Mucosa of stomach (tissue), 1 donor: Measurements from ENCODE around the gene GNAL.
"Not testable (repeated sequence)": the region's sequence is repeated elsewhere in the genome, so short reads cannot be mapped to it uniquely, and the experiment has no call there.

Experiments used
- H3K27me3 ChIP-seq: one replicate; pipeline ENCODE4 v1.7.0; 2013; ENCODE audit warnings: mild to moderate bottlenecking, low read length; ENCODE audit not compliant: control insufficient read depth, insufficient read depth
- H3K36me3 ChIP-seq: one replicate; pipeline ENCODE4 v1.7.0; 2013; ENCODE audit warnings: low read length; ENCODE audit not compliant: control insufficient read depth, insufficient read depth
- H3K4me1 ChIP-seq: one replicate; pipeline ENCODE4 v1.7.0; 2013; ENCODE audit warnings: mild to moderate bottlenecking, low read length; ENCODE audit not compliant: control insufficient read depth, insufficient read depth
- H3K4me3 ChIP-seq: one replicate; pipeline ENCODE4 v1.7.0; 2013; ENCODE audit warnings: low read length
- H3K9ac ChIP-seq: one replicate; pipeline ENCODE4 v1.7.0; 2013; ENCODE audit warnings: mild to moderate bottlenecking, low read length, moderate library complexity
- H3K9me3 ChIP-seq: one replicate; pipeline ENCODE4 v1.7.0; 2013; ENCODE audit warnings: mild to moderate bottlenecking, low read length, moderate library complexity; ENCODE audit not compliant: control insufficient read depth
- donor health status: Pancreatic carcinoma.

The GNAL gene

DNA sequence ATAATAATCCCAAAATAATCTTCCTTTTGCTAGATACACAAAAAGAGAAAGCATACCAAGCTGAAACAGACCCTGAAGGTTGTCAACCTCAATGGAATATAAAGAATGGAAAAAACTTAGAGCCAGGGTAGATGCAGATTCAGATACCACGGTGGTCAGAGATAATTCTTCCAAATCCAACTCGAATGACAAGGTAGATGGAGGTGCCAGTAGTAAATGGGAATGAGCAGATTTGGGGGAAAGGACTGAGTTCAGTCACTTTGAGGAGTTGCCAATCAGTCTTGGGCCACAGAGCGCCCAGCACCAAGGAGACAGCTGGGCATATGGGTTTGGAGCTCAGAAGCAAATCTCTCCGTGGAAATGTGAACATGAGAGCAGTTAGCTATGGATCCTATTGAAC is 158.7 kb downstream of the GNAL start:
- H3K9me3 ChIP-seq: no peaks in the 10 kb centered on the region
- no peak overlapping the region for H3K9ac ChIP-seq
- no peak overlapping the region for H3K4me3 ChIP-seq
- H3K27me3 ChIP-seq: no peaks in the 10 kb centered on the region
- H3K4me1 ChIP-seq: peaks cover 4% of the 10 kb centered on the region
- no peaks in the 10 kb centered on the region for H3K36me3 ChIP-seq

DNA sequence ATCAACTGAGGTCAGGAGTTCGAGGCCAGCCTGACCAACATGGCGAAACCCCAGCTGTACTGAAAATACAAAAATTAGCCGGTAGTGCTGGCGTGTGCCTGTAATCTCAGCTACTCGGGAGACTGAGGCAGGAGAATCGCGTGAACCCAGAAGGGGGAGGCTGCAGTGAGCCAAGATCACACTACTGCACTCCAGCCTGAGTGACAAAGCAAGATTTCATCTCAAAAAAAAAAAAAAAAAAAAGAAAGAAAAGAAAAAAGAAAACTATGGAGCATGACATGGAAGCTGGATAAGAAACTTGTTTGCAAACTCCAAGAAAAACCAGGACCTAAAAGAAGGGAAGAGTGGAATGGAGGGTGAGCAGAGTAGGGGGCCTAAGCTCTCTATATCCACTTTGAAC is 160.2 kb downstream of the GNAL start:
- no peak overlapping the region for H3K9ac ChIP-seq
- no peak overlapping the region for H3K4me3 ChIP-seq
- no peaks in the 10 kb centered on the region for H3K27me3 ChIP-seq
- peaks cover 12% of the 10 kb centered on the region for H3K4me1 ChIP-seq
- no peaks in the 10 kb centered on the region for H3K36me3 ChIP-seq
- H3K9me3 ChIP-seq: no peaks in the 10 kb centered on the region

DNA sequence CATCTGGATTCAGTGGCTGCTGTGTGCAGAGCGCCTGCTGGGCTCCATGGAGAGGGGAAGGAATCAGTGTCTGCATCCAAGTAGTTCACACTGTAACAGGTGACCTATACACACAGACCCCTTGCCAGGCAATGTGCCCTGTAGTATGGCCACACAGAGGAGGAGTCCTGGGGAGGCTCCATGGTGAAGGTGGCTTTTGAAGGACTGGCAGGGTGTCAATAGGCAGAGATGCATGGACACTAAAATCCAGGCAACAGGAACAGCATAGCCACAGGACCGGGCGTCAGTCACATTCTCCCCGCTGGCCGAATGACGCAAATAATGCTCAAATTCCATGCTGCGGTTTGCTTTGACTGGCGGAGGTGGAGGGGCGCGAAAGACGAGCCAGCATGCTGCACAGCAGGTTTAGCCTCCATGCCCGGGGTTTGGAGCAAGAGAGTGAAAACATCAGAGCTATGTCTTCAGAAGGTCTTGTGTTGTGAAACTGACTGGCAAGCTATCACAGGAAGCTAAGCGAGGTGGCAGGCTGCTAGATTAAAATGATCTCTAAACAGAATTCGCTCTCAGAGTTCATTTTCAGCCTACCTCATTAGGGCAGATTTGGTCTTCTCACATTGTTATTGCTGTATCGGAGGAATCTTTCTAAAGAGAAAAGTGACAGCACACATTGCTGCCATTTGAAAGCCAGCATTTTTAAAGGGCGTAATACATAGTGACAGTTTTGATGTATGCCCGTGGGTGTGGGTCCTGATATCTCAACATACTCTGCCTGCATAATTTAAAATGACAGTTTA is 161.0 kb downstream of the GNAL start:
- no peaks in the 10 kb centered on the region for H3K36me3 ChIP-seq
- H3K27me3 ChIP-seq: no peaks in the 10 kb centered on the region
- H3K4me3 ChIP-seq: peak overlapping the region; percentile 3
- H3K9ac ChIP-seq: peak overlapping the region; percentile 92
- no peaks in the 10 kb centered on the region for H3K9me3 ChIP-seq
- peaks cover 12% of the 10 kb centered on the region for H3K4me1 ChIP-seq

DNA sequence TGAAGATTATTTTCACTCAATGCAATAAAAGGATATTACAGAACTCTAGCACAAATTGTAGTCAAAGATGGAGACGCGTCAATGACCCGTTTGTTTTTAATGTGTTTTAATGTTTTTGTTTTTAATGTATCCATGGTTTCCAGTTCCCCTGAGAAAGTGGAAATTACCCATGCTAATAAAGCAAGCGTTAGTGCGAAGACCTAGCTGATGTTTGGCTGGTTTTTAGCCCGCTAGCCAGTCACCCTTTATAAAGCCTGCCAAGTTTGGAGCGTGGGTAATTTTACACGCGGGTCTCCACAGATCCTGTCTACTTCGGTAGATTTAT is 161.7 kb downstream of the GNAL start:
- H3K27me3 ChIP-seq: no peaks in the 10 kb centered on the region
- H3K4me3 ChIP-seq: peak overlapping the region; percentile 86
- H3K36me3 ChIP-seq: no peaks in the 10 kb centered on the region
- H3K4me1 ChIP-seq: peaks cover 14% of the 10 kb centered on the region
- H3K9me3 ChIP-seq: no peaks in the 10 kb centered on the region
- peak overlapping the region; percentile 92 for H3K9ac ChIP-seq

DNA sequence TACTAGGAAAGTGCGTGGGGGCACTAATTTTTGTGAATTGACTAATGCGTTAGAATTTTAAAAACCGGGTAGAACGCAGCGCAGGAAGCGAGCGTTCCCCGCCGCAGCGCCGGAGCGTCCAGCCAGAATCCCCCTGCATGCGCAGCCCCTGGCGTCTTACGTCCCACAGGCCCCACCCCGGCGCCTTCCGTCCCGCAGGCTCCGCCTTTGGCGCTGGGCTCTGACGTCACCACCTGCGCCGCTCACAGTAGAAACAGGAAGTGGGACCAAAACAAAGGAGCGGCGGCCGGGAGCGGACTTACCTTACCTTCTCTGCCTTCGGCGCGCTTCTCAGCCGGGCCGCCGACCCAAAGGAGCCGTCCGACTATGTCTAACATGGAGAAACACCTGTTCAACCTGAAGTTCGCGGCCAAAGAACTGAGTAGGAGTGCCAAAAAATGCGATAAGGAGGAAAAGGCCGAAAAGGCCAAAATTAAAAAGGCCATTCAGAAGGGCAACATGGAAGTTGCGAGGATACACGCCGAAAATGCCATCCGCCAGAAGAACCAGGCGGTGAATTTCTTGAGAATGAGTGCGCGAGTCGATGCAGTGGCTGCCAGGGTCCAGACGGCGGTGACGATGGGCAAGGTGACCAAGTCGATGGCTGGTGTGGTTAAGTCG is 162.2 kb downstream of the GNAL start, which contains the start of gene CHMP1B:
CHMP1B (plus strand) TSS at position 268 of the 660 bp plus-strand sequence; CDS start at position 367, 99 bp downstream.
- Histone ChIP-seq H3K4me3 (peak within 1 kb of the TSS; percentile 86), H3K9me3 (no peaks in the 10 kb centered on the region), H3K9ac (peak within 1 kb of the TSS; percentile 92), H3K27me3 (no peaks in the 10 kb centered on the region), H3K36me3 (no peaks in the 10 kb centered on the region), H3K4me1 (peaks cover 19% of the 10 kb centered on the region)

DNA sequence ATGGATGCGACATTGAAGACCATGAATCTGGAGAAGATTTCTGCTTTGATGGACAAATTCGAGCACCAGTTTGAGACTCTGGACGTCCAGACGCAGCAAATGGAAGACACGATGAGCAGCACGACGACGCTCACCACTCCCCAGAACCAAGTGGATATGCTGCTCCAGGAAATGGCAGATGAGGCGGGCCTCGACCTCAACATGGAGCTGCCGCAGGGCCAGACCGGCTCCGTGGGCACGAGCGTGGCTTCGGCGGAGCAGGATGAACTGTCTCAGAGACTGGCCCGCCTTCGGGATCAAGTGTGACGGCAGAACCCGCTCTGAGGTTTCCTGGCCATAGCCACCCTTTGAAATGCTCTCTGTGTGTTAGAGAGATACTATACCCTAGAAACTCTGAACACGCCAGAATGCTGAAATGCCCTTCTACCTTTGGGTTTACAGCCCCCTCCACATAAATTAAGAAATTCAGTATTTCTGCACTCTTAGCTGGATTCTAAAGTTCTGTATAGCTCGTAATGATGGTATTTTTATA is 162.8 kb downstream of the GNAL start:
- H3K27me3 ChIP-seq: no peaks in the 10 kb centered on the region
- peaks cover 25% of the 10 kb centered on the region for H3K4me1 ChIP-seq
- peak overlapping the region; percentile 86 for H3K4me3 ChIP-seq
- peak overlapping the region; percentile 92 for H3K9ac ChIP-seq
- no peaks in the 10 kb centered on the region for H3K36me3 ChIP-seq
- H3K9me3 ChIP-seq: no peaks in the 10 kb centered on the region

DNA sequence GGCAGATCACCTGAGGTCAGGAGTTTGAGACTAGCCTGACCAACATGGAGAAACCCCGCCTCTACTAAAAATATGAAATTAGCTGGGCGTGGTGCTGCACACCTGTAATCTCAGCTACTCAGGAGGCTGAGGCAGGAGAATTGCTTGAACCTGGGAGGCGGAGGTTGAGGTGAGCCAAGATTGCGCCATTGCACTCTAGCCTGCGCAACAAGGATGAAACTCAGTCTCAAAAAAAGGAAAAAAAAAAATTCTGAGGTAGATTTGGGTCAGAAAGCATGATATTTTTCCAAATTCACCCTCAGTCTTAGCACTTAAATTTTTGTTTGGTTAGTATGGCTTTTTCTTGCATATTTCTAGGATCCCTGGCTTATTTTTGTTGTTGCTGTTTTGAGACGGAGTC is 165.5 kb downstream of the GNAL start:
- not testable (repeated sequence) for H3K36me3 ChIP-seq, H3K9me3 ChIP-seq, H3K9ac ChIP-seq, H3K4me3 ChIP-seq, H3K27me3 ChIP-seq
- H3K4me1 ChIP-seq: peaks cover 37% of the 10 kb centered on the region

DNA sequence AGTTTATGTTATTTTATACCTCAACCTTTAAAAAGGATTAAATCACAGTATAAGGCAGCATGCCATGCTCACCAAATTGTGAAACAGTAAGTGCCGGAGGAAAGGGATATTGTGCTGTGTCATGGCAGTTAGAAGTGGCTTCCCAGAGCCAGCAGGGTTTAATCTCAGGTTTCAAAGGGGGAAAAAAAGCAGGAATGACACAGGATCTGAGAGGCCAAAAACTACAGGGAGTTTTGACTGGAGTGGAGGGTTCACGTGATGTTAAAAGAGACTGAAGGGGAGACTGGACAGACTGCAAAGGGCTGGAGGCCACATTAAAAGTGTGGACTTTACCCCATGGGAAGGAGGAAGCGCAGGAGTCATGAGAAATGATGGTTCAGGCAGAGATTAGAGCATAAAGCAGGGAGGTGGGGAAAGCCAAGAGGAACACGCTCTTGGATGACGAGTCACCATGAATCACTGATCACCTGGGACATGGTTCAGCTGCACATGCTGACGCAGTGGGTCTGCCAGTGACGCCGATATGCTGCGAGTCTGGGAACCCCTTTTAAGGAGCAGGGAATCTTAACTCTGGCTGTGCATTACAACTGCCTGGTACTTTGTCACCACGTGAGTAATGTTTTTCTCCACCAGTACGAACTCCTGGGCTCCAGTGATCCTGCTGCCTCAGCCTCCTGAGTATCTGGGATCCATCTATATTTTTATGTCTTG is 168.3 kb downstream of the GNAL start:
- H3K36me3 ChIP-seq: no peaks in the 10 kb centered on the region
- no peak overlapping the region for H3K9ac ChIP-seq
- H3K4me1 ChIP-seq: peaks cover 46% of the 10 kb centered on the region
- no peaks in the 10 kb centered on the region for H3K27me3 ChIP-seq
- no peaks in the 10 kb centered on the region for H3K9me3 ChIP-seq
- no peak overlapping the region for H3K4me3 ChIP-seq

DNA sequence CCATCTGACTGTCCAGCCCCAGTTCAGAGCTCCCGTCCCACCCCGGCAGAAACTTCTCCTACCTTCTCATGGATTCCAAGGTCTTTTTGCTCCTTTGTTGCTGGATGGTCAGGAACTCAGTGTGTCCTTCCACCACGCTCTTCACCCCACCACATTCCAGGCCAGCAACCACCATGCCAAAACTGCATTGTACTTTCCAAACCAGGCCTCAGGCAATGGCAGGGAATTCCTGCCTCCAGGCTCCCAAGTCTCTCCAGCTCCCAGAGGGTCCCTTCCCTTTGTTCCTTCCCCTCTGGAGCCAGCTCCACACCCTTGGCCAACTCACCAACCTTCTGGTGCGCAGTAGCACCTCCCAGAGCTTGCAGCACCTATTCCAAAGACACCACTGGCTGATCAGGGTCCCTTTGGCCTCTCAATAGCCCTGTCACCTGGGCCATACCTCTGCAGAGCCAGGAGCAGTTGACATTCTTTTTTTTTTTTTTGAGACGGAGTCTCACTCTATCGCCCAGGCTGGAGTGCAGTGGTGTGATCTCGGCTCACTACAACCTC is 170.3 kb downstream of the GNAL start:
- Histone ChIP-seq H3K4me3 (no peak overlapping the region), H3K9me3 (no peaks in the 10 kb centered on the region), H3K27me3 (no peaks in the 10 kb centered on the region), H3K36me3 (no peaks in the 10 kb centered on the region), H3K4me1 (peaks cover 43% of the 10 kb centered on the region), H3K9ac (no peak overlapping the region)

DNA sequence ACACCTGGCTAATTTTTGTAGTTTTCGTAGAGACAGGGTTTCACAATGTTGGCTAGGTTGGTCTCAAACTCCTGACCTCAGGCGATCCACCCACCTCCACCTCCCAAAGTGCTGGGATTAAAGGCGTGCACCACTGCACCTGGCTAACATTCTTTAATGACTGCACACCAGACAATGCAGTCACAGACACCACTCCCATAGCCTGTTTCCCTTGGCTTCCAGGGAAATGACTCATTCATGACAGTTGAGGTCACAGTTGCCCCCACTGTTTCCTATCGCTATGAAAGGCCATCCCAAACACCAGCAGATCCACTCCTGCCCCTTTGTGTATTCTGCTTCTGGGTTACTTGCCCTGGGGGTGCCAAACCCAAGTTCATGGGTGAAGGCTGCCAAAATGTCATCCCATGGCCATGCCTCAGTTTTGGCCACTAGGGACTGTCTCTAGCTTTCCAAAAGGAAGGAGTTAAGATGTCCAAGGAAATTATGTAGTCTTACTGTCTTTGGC is 170.9 kb downstream of the GNAL start:
- Histone ChIP-seq H3K4me1 (peaks cover 43% of the 10 kb centered on the region), H3K27me3 (no peaks in the 10 kb centered on the region), H3K9ac (no peak overlapping the region), H3K36me3 (no peaks in the 10 kb centered on the region), H3K9me3 (no peaks in the 10 kb centered on the region), H3K4me3 (no peak overlapping the region)

DNA sequence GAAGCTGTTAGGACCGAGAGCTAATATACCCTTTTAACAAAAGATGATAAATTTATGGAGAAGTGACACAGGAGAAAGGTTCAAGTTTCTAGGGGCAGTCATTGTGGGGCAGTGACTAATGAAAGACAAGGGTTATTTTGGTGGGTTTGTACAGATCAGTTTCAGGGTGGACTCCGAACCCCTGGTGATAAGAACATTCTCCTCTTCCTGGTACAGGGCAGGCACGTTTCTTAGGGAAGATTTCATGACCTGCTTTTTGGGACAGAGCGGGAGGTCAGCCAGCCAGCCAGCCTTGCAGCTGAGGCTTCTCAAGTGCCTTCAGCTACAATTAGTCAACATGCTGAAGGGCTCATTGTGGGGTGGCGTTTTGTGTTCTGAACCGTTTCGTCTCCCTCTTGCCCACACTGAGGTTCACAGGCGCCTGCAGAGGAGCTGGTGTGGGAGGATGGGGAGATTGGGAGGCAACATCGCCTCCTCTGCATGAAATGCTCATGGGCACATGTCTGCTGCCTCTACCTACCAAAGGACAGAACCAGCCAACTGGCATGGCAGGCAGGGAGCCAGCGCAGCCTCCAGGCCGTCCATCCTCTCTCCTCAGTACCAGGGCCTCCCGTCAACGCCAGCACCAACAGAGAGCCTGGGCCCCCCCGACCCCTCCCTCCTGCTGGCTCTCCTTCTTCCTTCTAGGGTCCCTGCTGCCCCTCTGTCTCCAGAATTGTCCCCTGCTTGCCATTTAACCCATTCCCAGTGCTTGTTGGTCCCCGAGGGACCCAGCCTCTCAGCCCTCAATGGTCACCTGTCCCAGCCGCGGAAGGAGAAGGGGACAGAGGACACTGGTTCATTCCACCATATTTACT is 171.8 kb downstream of the GNAL start:
- Histone ChIP-seq H3K4me1 (peaks cover 41% of the 10 kb centered on the region), H3K36me3 (no peaks in the 10 kb centered on the region), H3K4me3 (no peak overlapping the region), H3K9ac (no peak overlapping the region), H3K9me3 (no peaks in the 10 kb centered on the region), H3K27me3 (no peaks in the 10 kb centered on the region)
